ENCODE results near the gene RIPK3.
A peak's percentile ranks its signal among the peaks of the same experiment; 100 is the strongest.
"Not testable (repeated sequence)": the region's sequence is repeated elsewhere in the genome, so short reads cannot be mapped to it uniquely, and the experiment has no call there.

The RIPK3 gene

GRCh38 chr14:24332268-24332993 is 7.4 kb downstream of the RIPK3 start:
- H3K4me3 ChIP-seq (ENCODE audit: low read depth, low read length), result no peak overlapping the region
- peak; percentile 89 for TF ChIP-seq CTCF (IDR thresholded peaks at IDR 0.05; ENCODE audit: low read depth, low read length)

DNA sequence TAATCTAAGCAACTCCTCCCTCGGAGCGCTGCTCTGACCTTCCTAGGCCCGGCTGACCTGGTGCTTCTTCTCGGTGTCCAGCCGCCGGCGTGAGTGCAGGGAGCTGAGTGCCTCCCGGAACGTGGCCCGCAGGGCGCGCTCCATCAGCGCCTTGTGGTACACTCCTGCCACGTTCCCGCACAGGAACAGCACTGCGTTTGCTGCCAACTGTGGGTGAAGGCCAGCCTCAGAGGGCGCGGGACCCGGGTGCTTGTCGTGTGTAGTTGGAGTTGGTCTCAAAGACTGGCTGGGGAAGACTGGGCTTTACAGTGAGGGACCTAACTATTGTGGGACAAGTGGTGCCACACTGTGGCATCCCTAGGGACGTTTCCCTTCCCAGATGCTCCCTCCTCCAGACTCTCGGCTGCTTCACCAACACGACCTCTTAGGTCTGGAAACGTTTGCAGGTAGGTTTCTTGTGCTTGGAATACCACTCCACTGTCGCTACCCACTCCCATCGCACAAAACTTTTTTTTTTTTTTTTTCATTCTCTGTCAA is 8.0 kb downstream of the RIPK3 start:
- no peak for TF ChIP-seq CTCF (IDR thresholded peaks at IDR 0.05; ENCODE audit: low read depth, low read length)
- H3K4me3 ChIP-seq (ENCODE audit: low read depth, low read length), result no peak overlapping the region

- H3K4me3 ChIP-seq (ENCODE audit: low read depth, low read length), result no peak overlapping the region
- no peak for TF ChIP-seq CTCF (IDR thresholded peaks at IDR 0.05; ENCODE audit: low read depth, low read length)
These were observed 8.7 kb downstream of the RIPK3 start for GRCh38 chr14:24330973-24331674.

GRCh38 chr14:24329736-24330135 is 10.1 kb downstream of the RIPK3 start:
- no peak overlapping the region for H3K4me3 ChIP-seq (ENCODE audit: low read depth, low read length)
- TF ChIP-seq CTCF (IDR thresholded peaks at IDR 0.05; ENCODE audit: low read depth, low read length), result no peak

DNA sequence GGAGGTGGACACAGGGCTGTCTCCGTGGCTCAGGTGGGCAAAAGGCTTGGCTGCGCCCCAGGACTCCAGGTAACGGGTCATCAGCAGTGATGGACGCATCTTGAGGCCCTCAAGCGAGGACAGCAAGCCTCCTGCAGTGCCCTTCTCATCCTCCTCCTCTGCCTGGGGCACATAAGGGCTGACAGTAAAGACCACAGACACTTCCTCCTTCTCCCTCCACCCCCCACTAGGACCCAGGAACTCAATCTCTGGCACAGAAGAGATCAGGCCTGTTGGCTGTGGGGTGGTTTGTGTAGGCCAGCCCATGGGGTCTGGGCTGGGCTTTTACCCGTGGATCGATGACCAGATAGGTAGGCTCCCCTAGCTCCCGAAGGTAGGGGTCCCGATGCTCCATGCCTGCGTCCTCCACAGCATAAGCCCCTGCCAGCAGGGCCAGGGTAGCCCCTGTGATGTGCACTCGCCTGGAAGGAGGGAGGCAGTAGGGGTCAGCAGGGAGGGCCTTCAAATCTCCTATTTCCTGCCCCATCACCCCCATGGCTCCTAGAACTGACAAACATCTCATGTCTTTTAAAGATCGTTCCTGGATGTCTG is 10.6 kb downstream of the RIPK3 start:
- no peak for TF ChIP-seq CTCF (IDR thresholded peaks at IDR 0.05; ENCODE audit: low read depth, low read length)
- no peak overlapping the region for H3K4me3 ChIP-seq (ENCODE audit: low read depth, low read length)

- not testable (repeated sequence) for H3K4me3 ChIP-seq (ENCODE audit: low read depth, low read length)
- TF ChIP-seq CTCF (IDR thresholded peaks at IDR 0.05; ENCODE audit: low read depth, low read length), result peak; percentile 32
These were observed 11.9 kb downstream of the RIPK3 start for GRCh38 chr14:24327914-24328313.

- TF ChIP-seq CTCF (IDR thresholded peaks at IDR 0.05; ENCODE audit: low read depth, low read length), result no peak
- no peak overlapping the region for H3K4me3 ChIP-seq (ENCODE audit: low read depth, low read length)
These were observed 12.5 kb downstream of the RIPK3 start for GRCh38 chr14:24327303-24327702.
